Putamen (tissue), 1 donor: ENCODE data around the gene ID1.
"Not testable (repeated sequence)": the region's sequence is repeated elsewhere in the genome, so short reads cannot be mapped to it uniquely, and the experiment has no call there.

Source experiments
- DNase-seq: peaks from one replicate; pipeline ENCODE4 v3.0.0-alpha.2; 2016; ENCODE audit warnings: low spot score

Gene ID1

GRCh38 chr20:31573555-31574321 lies 31.4 kb upstream of the ID1 start:
- DNase-seq: no peak

GRCh38 chr20:31574986-31575385 lies 30.1 kb upstream of the ID1 start:
- DNase-seq: not testable (repeated sequence)

- DNase-seq: no peak
These were observed 28.3 kb upstream of the ID1 start for GRCh38 chr20:31576751-31577150.

DNA sequence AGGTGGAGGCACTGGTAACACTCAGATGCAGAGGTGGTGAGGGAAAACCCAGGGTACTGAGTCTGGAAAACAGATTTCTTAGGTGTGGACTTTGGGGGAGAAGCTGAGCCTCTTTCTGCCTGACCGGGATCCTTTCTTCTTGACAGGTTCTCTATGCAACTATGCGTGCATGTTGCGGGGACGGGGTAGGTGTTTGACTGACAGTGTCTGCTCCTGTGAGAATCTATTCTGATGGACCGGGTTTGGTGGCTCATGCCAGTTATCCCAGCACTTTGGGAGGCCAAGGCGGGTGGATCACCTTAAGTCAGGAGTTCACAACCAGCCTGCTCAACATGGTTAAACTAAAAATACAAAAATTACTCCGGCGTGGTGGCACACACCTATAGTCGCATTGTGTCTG lies 27.9 kb upstream of the ID1 start:
- no peak for DNase-seq

DNA sequence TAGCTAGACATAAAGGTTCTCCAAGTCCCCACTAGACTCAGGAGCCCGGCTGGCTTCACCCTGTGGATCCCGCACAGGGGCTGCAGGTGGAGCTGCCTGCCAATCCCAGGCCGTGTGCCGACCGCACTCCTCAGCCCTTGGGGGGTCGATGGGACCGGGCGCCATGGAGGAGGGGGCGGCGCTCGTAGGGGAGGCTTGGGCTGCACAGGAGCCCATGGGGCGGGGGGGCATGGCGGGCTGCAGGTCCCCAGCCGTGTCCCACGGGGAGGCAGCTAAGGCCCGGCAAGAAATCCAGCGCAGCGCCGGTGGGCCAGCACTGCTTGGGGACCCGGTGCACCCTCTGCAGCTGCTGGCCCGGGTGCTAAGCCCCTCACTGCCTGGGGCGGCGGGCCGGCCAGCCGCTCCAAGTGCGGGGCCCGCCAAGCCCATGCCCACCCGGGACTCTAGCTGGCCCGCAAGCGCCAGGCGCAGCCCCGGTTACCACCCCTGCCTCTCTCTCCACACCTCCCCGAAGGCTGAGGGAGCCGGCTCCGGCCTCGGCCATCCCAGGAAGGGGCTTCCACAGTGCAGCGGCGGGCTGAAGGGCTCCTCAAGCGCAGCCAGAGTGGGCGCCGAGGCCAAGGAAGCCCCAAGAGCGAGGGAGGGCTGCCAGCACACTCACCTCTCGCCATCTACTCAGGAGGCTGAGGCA lies 26.5 kb upstream of the ID1 start:
- no peak for DNase-seq

GRCh38 chr20:31579245-31579644 lies 25.8 kb upstream of the ID1 start:
- DNase-seq: no peak

DNA sequence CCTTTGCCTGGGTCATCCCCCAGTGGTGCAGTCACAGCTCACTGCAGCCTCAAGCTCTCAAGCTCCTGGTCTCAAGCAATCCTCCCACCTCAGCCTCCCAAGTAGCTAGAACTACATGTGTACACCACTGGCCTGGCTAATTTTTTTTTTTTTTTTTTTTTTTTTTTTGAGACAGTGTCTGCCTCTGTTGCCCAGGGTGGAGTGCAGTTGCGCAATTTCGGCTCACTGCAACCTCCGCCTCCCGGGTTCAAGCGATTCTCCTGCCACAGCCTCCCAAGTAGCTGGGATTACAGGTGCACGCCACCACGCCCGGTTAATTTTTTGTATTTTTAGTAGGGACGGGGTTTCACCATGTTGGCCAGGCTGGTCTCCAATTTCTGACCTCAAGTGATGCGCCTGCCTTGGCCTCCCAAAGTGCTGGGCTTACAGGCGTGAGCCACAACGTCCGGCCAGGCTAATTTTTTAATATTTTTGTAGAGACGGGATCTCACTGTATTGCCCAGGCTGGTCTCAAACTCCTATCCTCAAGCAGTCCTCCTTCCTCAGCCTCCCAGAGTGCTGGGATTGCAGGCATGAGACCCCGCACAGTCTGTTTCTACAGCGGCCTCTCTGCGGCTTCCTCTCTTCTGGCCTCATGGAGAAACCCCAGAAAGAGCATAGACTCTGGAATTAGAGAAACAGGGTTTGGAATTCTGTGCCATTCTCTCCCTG lies 25.0 kb upstream of the ID1 start:
- DNase-seq: not testable (repeated sequence)

GRCh38 chr20:31580706-31581105 lies 24.4 kb upstream of the ID1 start:
- no peak for DNase-seq

- DNase-seq: no peak
These were observed 23.7 kb upstream of the ID1 start for GRCh38 chr20:31581391-31581790.

DNA sequence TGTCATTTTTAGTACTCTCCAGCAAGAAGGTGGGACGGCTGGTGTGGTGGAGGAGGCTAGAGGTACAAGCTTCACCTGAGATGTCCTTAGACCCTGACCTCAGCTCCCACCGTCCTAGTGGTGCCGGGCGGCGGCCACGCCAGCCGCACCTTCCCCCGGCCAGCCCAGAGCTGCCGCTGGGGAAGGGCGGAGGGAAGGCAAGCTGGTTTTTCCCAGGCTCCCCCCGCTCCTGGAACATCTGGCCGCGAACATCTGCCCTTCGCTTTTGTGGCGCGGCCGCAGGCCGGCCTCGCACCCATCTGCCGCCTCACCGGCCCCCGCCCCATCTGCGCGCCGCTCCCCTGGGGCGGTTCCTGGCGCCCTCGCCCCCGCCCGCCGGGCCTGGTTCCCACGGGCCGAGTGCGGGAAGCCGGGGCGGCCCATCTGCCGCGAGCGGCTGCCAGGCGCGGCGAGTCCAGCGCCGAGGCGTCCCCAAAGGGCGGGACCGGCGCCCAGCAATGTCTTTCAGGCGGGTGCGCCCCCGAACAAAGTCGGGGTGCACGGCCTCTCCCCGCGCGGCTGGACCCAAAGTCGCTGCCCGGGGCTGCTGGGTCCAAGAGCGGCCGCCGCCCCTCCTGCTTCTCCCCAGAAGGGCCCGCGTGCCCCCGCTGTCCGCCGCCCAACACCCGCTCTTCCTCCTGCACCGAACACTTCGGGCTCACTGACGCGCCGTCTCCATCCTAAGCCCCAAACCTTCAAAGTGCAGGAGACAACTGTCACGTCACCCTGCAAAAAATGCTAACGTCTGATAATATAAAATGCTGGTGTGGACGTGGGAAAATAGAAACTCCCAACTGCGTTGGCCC lies 17.3 kb upstream of the ID1 start:
- no peak for DNase-seq

GRCh38 chr20:31590717-31591225 lies 14.3 kb upstream of the ID1 start:
- DNase-seq: no peak

DNA sequence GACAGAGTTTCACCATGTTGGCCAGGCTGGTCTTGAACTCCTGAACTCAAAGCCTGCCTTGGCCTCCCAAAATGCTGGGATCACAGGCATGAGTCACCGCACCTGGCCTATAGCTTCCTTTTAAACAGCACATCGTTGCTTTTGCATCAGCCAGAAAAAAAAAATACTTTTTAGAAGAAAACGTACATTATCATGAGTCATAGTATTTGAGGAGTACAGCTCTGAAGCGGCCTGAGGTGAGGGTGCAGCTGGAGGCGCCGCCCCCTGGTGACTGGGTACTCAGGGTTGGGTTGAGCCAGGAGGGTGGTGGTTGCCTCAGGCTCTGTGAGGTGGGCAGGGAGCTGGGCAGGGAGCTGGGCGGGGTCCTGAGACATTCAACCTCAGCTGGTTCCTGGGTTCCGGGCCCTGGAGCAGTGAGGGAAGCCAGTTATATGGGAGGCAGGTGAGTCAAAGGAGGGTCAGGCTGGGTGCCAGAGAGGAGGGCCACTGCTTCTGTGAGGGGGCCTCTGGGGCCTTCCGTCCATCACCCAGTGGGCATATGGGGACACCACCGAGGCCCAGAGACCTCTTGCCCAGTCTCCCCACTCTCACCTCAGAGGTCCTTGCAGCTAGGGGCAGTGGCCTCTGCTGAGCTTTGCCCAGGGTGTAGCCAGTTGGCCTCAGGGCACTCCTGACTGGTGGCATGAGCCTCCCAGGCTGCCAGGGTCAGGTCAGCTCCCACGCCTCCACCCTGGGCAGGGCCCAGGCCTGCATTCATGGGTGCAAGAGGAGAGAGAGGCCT lies 11.7 kb upstream of the ID1 start:
- no peak for DNase-seq

GRCh38 chr20:31594002-31594557 lies 11.0 kb upstream of the ID1 start:
- no peak for DNase-seq

GRCh38 chr20:31594558-31595379 lies 10.3 kb upstream of the ID1 start:
- no peak for DNase-seq

- DNase-seq: no peak
These were observed 9.8 kb upstream of the ID1 start for GRCh38 chr20:31595380-31595653.

DNA sequence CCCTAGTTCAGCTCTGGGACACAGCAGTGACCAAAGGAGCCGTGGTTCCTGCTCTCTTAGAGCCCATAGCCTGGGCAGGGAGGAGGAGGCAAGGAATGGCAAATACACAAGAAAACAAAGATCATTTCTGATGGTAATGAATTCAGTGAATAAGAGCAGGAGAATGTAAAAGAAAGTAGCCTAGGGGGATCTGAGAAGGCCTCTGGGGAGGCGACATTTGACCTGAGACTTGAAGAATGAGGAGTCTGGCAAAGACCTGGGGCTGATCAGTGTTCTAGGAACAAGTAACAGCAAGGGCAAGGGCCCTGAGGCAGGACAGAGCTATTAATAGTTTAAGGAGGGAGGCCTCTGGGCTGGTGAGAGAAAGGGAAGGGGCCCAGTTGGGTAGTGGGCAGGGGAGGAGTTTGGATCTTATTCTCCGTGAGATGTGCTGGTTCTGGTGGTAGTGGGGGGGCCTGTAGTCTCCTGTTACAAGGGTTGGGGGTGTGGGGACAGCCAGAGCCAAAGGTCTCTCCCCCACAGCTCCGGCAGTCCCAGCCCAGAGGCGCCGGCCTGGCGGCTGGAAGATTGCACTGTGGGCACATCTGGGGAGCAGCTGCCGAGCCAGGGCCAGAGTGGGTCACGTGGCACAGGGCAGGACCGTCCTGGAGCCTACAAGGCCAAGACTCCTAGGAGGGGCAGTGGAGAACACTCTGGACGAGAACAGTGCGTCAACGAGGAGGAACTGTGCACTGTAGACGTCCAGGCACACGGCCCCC lies 9.3 kb upstream of the ID1 start:
- DNase-seq: no peak

GRCh38 chr20:31596412-31596715 lies 8.7 kb upstream of the ID1 start:
- DNase-seq: not testable (repeated sequence)

DNA sequence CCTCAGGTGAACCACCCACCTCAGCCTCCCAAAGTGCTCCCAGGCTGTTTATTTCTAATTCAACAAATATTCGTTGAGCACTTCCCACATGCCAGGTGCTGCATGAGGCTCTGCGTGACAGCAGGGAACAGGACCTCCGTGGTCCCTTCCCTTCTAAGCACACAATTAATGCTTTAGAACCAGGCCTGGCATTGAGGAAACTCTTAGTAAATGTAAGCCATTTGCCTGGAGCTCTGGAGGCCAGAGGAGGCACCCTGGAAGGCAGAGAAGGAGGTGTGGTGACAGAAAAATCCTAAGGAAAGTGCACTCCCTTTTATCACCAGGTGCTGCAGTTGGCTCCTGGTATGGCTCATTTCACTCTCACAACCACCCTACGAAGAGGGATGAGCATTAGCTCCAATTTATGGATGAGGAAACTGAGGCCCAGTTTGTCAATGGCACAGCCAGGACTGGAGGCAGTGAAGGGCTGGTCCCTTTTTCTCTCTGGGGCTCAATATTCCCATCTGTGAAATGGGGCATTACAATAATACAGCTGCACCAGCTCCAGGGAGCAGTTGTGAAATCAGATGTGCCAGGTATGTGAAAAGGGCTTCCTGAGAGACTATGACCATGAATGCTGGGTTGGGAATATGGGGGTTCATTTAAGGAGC lies 8.1 kb upstream of the ID1 start:
- DNase-seq: no peak

GRCh38 chr20:31597481-31597855 lies 7.6 kb upstream of the ID1 start:
- no peak for DNase-seq
